Adrenal gland (tissue), 5 donors: ENCODE results near the gene CCDC134.

Source experiments
- CTCF ChIP-seq, 6 experiments: fragments of 450-650 bp in 4 of 6; fragments of 200-600 bp in 2 of 6; sonication (generic) in 1 of 6; IDR thresholded peaks; 1 replicate in 5 of 6; 2 replicates in 1 of 6; pipeline versions ENCODE4 v1.5.1 to v1.8.0; 2016 to 2021; ENCODE audit warnings: antibody characterized with exemption in 6 of 6, mild to moderate bottlenecking in 2 of 6, moderate library complexity in 1 of 6
- POLR2A ChIP-seq, 2 donors: fragments of 450-650 bp; IDR thresholded peaks; one replicate each; pipeline ENCODE4 v1.6.1; 2017; ENCODE audit warnings: antibody characterized with exemption in 2 of 2, mild to moderate bottlenecking in 2 of 2, moderate library complexity in 1 of 2
- donor health status: DM: no; HTN: no; CAD: no.

GRCh38 chr22:41826430-41827383, 26.2 kb downstream of the CCDC134 start:
- TF ChIP-seq CTCF (IDR thresholded peaks at IDR 0.05) (no peak), POLR2A (IDR thresholded peaks at IDR 0.05) (peak in 1 of 2 donors; percentile 64)
